ENCODE results near the gene PPFIA2.
A peak's percentile ranks its signal among the peaks of the same experiment; 100 is the strongest.

PPFIA2 gene

GRCh38 chr12:81337886-81338285, 421.3 kb downstream of the PPFIA2 start:
- DNase-seq: no peak

- no peak for DNase-seq
Observed at GRCh38 chr12:81333812-81334211, 425.3 kb downstream of the PPFIA2 start.

DNA sequence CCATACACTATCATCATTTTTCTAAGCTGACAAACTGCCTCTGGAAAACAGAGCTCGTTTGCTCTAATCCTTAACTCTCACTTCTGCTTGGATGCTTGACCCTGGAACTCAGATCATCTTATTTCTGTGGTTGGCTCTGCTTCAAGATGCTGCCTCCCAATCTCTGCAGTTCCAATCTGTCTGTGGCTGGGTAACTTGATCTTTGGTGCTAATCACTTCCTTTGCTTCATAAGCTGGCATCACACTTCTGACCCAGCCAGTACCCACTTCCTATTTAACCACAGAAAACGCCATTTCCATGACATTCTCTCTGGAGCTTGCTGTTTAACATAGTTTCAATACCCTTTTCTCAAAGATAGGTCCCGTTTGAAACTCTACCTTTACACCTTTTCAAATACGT, 427.1 kb downstream of the PPFIA2 start:
- DNase-seq: peak; percentile 54 to 82

- DNase-seq: peak in 1 of 2 experiments; percentile 29
Observed at GRCh38 chr12:81330480-81330879, 428.7 kb downstream of the PPFIA2 start.

GRCh38 chr12:81329085-81329484, 430.1 kb downstream of the PPFIA2 start:
- peak in 1 of 2 experiments; percentile 42 for DNase-seq

- DNase-seq: no peak
Observed at GRCh38 chr12:81327425-81327824, 431.7 kb downstream of the PPFIA2 start.

GRCh38 chr12:81325086-81325485, 434.1 kb downstream of the PPFIA2 start:
- no peak for DNase-seq

- DNase-seq: no peak
Observed at GRCh38 chr12:81314903-81315531, 444.1 kb downstream of the PPFIA2 start.

GRCh38 chr12:81303935-81304334, 455.2 kb downstream of the PPFIA2 start:
- DNase-seq: no peak

GRCh38 chr12:81300454-81300853, 458.7 kb downstream of the PPFIA2 start:
- DNase-seq: no peak

DNA sequence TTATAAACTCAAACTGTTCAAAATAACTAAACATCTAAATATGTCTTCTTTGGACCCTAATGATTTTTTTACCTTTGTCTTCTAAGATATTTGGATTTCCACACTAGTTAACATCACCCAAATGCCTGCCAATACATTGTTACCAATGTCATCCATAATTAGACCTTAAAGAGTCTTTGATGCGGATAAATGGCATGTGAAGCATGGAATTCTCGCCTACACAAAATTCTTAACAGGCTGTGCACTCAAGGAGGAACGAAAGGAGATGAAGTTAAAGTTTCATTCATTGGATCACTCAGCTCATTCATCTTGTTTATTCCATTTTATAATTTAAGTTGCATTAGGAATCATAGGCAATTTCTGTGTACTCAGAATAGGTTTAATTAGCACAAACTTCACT, 461.5 kb downstream of the PPFIA2 start:
- no peak for DNase-seq

- peak in 1 of 2 experiments; percentile 48 for DNase-seq
Observed at GRCh38 chr12:81296556-81297305, 462.4 kb downstream of the PPFIA2 start.

GRCh38 chr12:81295251-81295650, 463.9 kb downstream of the PPFIA2 start:
- no peak for DNase-seq

DNA sequence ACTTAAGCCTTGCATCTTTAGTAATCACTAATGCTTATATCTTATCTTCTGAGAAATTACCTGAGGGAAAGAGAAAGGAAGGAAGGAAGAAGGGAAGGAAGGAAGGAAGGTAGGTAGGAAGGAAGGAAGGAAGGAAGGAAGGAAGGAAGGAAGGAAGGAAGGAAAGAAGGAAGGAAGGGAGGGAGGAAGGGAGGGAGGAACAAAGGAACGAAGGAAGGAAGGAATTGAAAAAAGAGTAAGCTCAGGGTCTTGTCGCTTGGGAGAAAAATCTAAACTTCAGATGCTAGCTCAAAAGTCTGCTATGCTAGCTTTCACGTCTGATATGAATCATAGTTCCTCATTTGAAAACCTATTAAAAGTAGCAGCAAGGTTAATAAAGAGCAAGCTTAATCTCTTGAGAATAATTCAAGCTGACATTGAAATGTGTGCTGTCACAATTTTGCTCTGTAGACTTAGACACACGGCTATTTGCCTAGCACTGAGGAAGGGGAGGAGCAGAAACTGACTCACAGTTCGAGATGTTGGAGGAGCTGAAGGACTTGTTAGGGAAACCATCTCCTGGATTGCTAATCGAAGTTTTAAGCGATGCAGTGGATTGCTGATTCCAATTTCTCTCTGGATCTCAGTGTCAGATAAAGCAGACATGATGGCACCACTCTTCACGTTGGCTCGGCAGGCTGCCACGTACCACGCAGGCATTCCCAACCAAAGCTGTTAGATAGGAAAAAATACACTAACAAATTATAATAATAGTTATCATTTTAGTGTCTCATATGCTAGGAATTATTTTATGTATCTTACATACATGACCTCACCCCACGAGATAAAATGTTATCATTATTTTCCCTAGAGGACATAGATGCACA, 464.6 kb downstream of the PPFIA2 start:
- no peak for DNase-seq

DNA sequence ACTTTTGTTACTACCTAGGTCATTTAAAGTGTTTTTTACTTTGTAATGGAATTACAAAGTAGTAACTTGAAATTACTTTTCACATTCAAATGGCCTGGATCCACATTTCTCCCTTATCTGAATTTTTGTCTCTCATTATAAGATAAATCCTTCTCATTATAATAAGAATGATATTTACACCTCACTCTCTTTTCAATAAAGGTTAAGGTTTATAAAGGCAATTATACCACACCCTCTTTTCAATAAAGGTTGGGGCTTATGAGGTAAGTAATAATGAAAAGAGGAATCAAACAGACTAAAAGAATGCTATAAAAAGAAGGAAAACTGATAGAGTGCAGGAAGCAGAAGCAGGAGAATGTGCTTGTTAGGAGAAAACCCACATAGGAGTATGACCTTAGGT, 470.5 kb downstream of the PPFIA2 start:
- DNase-seq: no peak

DNA sequence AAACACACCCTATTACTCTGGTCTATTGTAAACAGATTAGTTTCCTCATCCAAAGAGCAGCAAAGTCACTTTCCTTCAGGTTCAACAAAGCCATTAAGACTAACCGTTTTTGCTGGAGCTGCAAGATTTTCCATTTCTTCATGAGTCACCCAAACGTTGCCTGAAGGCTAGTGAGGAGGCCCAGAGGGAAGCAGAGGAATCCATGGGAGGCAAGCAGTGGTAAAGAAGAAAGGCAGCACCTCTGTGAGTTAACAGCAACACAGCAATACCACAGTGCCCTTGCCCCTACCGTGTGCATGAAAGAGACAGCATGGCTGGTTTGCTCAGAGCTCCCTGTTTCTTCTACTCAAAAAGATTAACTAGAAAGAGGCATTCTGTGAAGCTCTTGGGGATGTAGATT, 475.0 kb downstream of the PPFIA2 start:
- no peak for DNase-seq

DNA sequence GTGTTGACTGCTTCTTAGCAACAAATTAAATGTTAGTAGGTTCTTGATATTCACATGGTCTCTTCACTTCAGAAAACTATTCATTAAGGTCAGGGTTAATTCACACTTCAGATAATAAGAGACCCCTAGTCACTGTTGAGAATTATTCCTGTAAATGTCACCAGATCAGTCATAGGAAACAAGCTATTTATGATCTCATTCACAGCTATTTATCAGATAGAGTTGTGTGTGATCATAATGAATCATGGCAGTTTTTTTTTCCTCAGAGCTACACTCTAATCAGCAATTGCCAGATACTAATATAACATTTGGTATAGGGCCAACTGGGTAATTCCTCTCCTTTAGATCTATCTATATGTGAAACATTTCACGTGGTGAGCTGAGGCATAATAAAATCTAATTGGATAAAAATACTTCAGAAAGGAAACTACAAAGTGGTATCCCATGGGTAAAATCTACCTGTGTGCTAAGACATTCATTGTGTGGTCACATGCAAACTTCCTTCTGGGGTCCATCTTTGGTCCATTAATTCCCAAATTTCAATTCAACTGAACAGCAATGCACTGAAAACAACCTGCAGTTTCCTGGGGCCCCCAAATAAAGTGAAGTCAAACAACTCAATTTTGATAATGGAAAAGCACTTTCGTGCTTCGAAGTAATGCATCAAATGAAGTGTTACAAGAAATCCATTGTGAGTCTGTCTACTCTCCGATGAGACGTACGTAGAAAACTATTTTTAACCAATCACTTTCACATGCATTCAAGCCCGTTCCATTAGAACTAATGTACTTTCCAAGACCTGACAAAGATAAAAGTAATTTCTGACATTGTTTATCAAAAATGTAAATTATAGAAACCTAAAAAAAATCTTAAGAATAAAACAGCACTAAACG, 484.3 kb downstream of the PPFIA2 start:
- no peak for DNase-seq

- no peak for DNase-seq
Observed at GRCh38 chr12:81270385-81270784, 488.8 kb downstream of the PPFIA2 start.

GRCh38 chr12:81263072-81263471, 496.1 kb downstream of the PPFIA2 start:
- peak; percentile 26 to 68 for DNase-seq

- peak in 1 of 2 experiments; percentile 14 for DNase-seq
Observed at GRCh38 chr12:81261508-81262207, 497.5 kb downstream of the PPFIA2 start.

GRCh38 chr12:81259360-81259759, 499.8 kb downstream of the PPFIA2 start:
- DNase-seq: no peak

Measured in NCI-H524 (cell line).